GF-D8 (cell line): ENCODE measurements around the gene CYP2R1.
A peak's percentile ranks its signal among the peaks of the same experiment; 100 is the strongest.
"Not testable (repeated sequence)": the region's sequence is repeated elsewhere in the genome, so short reads cannot be mapped to it uniquely, and the experiment has no call there.

ENCODE experiments used
- DNase-seq: peaks from one replicate; lab custom pipeline; 2025; lab: John Stamatoyannopoulos, UW

The CYP2R1 gene

GRCh38 chr11:14891143-14892035 lies 642 bp downstream of the CYP2R1 start:
- peak; percentile 44 for DNase-seq

GRCh38 chr11:14886513-14886912 lies 5.5 kb downstream of the CYP2R1 start:
- no peak for DNase-seq

GRCh38 chr11:14884667-14885273 lies 7.3 kb downstream of the CYP2R1 start:
- no peak for DNase-seq

- not testable (repeated sequence) for DNase-seq
Observed at GRCh38 chr11:14883683-14884082, 8.3 kb downstream of the CYP2R1 start.

GRCh38 chr11:14882196-14882595 lies 9.8 kb downstream of the CYP2R1 start:
- no peak for DNase-seq

- DNase-seq, result no peak
Observed at GRCh38 chr11:14881576-14882193, 10.3 kb downstream of the CYP2R1 start.

- DNase-seq, result no peak
Observed at GRCh38 chr11:14875163-14875562, 16.9 kb downstream of the CYP2R1 start.

GRCh38 chr11:14873632-14874031 lies 18.4 kb downstream of the CYP2R1 start:
- DNase-seq, result no peak

GRCh38 chr11:14872032-14872431 lies 20.0 kb downstream of the CYP2R1 start:
- DNase-seq, result no peak

- DNase-seq, result not testable (repeated sequence)
Observed at GRCh38 chr11:14863775-14864174, 28.3 kb downstream of the CYP2R1 start.

GRCh38 chr11:14861680-14862079 lies 30.4 kb downstream of the CYP2R1 start:
- no peak for DNase-seq

- DNase-seq, result no peak
Observed at GRCh38 chr11:14860511-14860910, 31.5 kb downstream of the CYP2R1 start.

- no peak for DNase-seq
Observed at GRCh38 chr11:14858404-14858803, 33.6 kb downstream of the CYP2R1 start.

GRCh38 chr11:14857621-14858020 lies 34.4 kb downstream of the CYP2R1 start:
- no peak for DNase-seq

- DNase-seq, result no peak
Observed at GRCh38 chr11:14855890-14856289, 36.1 kb downstream of the CYP2R1 start.

GRCh38 chr11:14854057-14854456 lies 38.0 kb downstream of the CYP2R1 start:
- no peak for DNase-seq

GRCh38 chr11:14852571-14853177 lies 39.4 kb downstream of the CYP2R1 start:
- DNase-seq, result no peak

- DNase-seq, result no peak
Observed at GRCh38 chr11:14842002-14842401, 50.0 kb downstream of the CYP2R1 start.

- DNase-seq, result no peak
Observed at GRCh38 chr11:14835496-14836492, 56.2 kb downstream of the CYP2R1 start.
